NK-92 treated with Interleukin-12 subunit alpha and Interleukin-12 subunit beta, amount 100 ng/mL, for 24 hours (cell line): Measurements from ENCODE around the gene NOBOX.
"Not testable (repeated sequence)": the region's sequence is repeated elsewhere in the genome, so short reads cannot be mapped to it uniquely, and the experiment has no call there.

Experiments used
- DNase-seq: peaks from one replicate; lab custom pipeline; 2025; lab: John Stamatoyannopoulos, UW

NOBOX gene

GRCh38 chr7:144391014-144391413 is 12.5 kb downstream of the NOBOX start:
- DNase-seq, result no peak

- DNase-seq, result no peak
These were observed 13.0 kb downstream of the NOBOX start for GRCh38 chr7:144390481-144390880.

GRCh38 chr7:144388950-144389349 is 14.5 kb downstream of the NOBOX start:
- no peak for DNase-seq

GRCh38 chr7:144386741-144387140 is 16.8 kb downstream of the NOBOX start:
- no peak for DNase-seq

- DNase-seq, result no peak
These were observed 18.8 kb downstream of the NOBOX start for GRCh38 chr7:144384555-144385245.

- no peak for DNase-seq
These were observed 19.4 kb downstream of the NOBOX start for GRCh38 chr7:144384071-144384470.

GRCh38 chr7:144379776-144380384 is 23.6 kb downstream of the NOBOX start:
- no peak for DNase-seq

GRCh38 chr7:144378651-144379050 is 24.8 kb downstream of the NOBOX start:
- no peak for DNase-seq

GRCh38 chr7:144369221-144369620 is 34.3 kb downstream of the NOBOX start:
- not testable (repeated sequence) for DNase-seq

GRCh38 chr7:144367250-144367649 is 36.2 kb downstream of the NOBOX start:
- not testable (repeated sequence) for DNase-seq

- not testable (repeated sequence) for DNase-seq
These were observed 38.0 kb downstream of the NOBOX start for GRCh38 chr7:144365523-144365922.

- not testable (repeated sequence) for DNase-seq
These were observed 41.4 kb downstream of the NOBOX start for GRCh38 chr7:144362061-144362460.

- DNase-seq, result not testable (repeated sequence)
These were observed 46.6 kb downstream of the NOBOX start for GRCh38 chr7:144356860-144357259.

- DNase-seq, result not testable (repeated sequence)
These were observed 47.3 kb downstream of the NOBOX start for GRCh38 chr7:144356185-144356584.

- DNase-seq, result not testable (repeated sequence)
These were observed 48.2 kb downstream of the NOBOX start, which contains the start of gene ARHGEF5 for GRCh38 chr7:144355176-144355822. Gene ARHGEF5, plus strand, starts transcription at chr7:144355402. Its CDS starts 7,268 bp downstream, at chr7:144362670.

GRCh38 chr7:144351667-144352066 is 51.8 kb downstream of the NOBOX start:
- DNase-seq, result not testable (repeated sequence)

GRCh38 chr7:144348625-144349024 is 54.9 kb downstream of the NOBOX start:
- not testable (repeated sequence) for DNase-seq
